ENCODE data around the gene ATP1B1.

DNA sequence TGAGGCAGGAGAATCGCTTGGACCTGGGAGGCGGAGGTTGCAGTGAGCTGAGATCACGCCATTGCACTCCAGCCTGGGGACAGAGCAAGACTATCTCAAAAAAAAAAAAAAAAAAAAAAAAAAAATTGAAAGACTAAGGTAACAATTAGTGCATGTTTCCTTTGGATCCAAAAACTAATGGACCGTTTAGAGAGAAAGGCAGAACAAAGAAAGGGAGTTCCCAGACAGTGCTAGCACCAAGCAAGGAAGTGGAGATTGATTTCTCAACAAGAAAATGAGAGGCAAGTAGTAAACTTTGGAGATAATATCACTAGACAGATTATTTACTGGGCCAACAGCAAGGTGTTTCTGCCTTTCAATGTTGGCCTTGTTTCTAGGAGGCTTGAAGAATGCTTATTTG is 24.2 kb downstream of the ATP1B1 start:
- TF ChIP-seq CTCF (IDR thresholded peaks at IDR 0.05), result no peak
- TF ChIP-seq POLR2AphosphoS5 (IDR thresholded peaks at IDR 0.05; ENCODE audit: insufficient read depth in 1 of 2, low read depth in 1 of 2), result no peak
